Measurements from ENCODE around the gene RNF213.

- TF ChIP-seq ERG (CRISPR knock-in tag; IDR thresholded peaks at IDR 0.05) (no peak), CTCF (IDR thresholded peaks at IDR 0.05) (no peak), NFE2L1 (CRISPR knock-in tag; IDR thresholded peaks at IDR 0.05) (no peak), ZNF121 (CRISPR knock-in tag; IDR thresholded peaks at IDR 0.05) (no peak), E2F5 (CRISPR knock-in tag; IDR thresholded peaks at IDR 0.05) (no peak), ZNF263 (CRISPR knock-in tag; IDR thresholded peaks at IDR 0.05; ENCODE audit: low read depth) (no peak), ZNF423 (CRISPR knock-in tag; IDR thresholded peaks at IDR 0.05) (no peak), MYBL2 (CRISPR knock-in tag; IDR thresholded peaks at IDR 0.05) (no peak), SP1 (CRISPR knock-in tag; conservative IDR thresholded peaks at IDR 0.05) (no peak), KAT7 (CRISPR knock-in tag; IDR thresholded peaks at IDR 0.05; ENCODE audit: borderline replicate concordance) (no peak), IRF2 (CRISPR knock-in tag; IDR thresholded peaks at IDR 0.05; ENCODE audit: borderline replicate concordance, low read depth) (no peak), ELF4 (CRISPR knock-in tag; IDR thresholded peaks at IDR 0.05; ENCODE audit: low read depth) (no peak)
Measured at GRCh38 chr17:80428796-80429195, 168.1 kb downstream of the RNF213 start.

Data from WTC11 (cell line).